ENCODE measurements around the gene PLEKHM3. TPM values are rescaled to one million over a fixed set of nuclear protein-coding genes. Genes with fewer than 3 reads are reported as not detected.

PLEKHM3 gene
- total and polyA plus RNA-seq, 2 of the 4 experiments (the other 2 are of a cell fraction): 2.4 to 11.3 TPM

DNA sequence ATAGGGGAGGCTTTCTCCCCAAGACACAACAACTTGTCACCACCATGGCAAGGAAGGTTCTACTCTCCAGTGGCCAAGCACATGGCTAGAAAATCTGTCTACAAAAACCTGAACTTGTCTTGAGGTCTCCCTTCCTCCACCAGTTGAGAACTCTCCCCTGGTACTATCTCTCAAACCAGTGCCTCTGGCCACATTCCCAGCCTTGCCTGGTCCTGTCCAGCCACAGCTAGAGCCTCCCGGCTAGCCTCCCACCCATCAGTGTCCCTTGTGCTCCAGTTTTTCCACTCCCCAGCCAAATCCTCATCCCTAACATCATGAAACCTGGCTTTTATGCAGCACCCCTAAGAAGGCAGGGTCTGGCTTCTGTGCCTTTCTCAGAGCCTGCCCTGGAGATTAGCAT is 234.4 kb downstream of the PLEKHM3 start:
- no peak overlapping the region for H2AFZ ChIP-seq (replicated peaks; ENCODE audit: low read length, poor library complexity)
- no peak overlapping the region for H3K4me2 ChIP-seq (ENCODE audit: low read depth, low read length)
- no peak for DNase-seq
- H4K20me1 ChIP-seq (ENCODE audit: insufficient read depth, low read length): no peaks in the 10 kb centered on the region
- ChIA-PET POLR2A (ENCODE audit: unreplicated experiment) (no interaction called here), CTCF (no interaction called here)
- 0 out of 2 replicates have a peak, but pooled peaks cover 5% of the 10 kb centered on the region for H3K9me1 ChIP-seq (ENCODE audit: insufficient read depth, low read length)
- H3K14ac ChIP-seq (replicated peaks; ENCODE audit: low read depth, low read length): no peak overlapping the region
- no peak overlapping the region for H2AK9ac ChIP-seq (replicated peaks; ENCODE audit: low read depth, low read length, poor library complexity)
- no CpG with 5 or more reads among the region's 1 CpG for WGBS, 2 experiments (ENCODE audit: extremely low coverage in 2 of 2, insufficient read length in 1 of 2)
- H2BK120ac ChIP-seq (ENCODE audit: low read depth, low read length): no peak overlapping the region
- H3K18ac ChIP-seq (ENCODE audit: low read depth, low read length): no peak overlapping the region
- H2BK15ac ChIP-seq (ENCODE audit: low read depth, low read length): no peak overlapping the region
- in situ Hi-C loops (cut with MboI; ENCODE audit: low sequenced_read_pairs): no loop called here
- no peak overlapping the region for H2BK5ac ChIP-seq (ENCODE audit: low read depth, low read length, poor library complexity, severe bottlenecking)
- no peak overlapping the region for H3K23ac ChIP-seq (ENCODE audit: low read depth, low read length)
- H3K79me1 ChIP-seq (ENCODE audit: low read depth in 1 of 2, low read length in 2 of 2): no peaks in the 10 kb centered on the region
- no peak overlapping the region for H4K91ac ChIP-seq (ENCODE audit: insufficient read depth, low read depth, low read length)
- no TSS peak for BruUV-seq (replicated peaks)
- H4K5ac ChIP-seq (ENCODE audit: low read depth, low read length): no peak overlapping the region
- dilution Hi-C loops (cut with HindIII; ENCODE audit: low sequenced_read_pairs, unreplicated experiment): no loop called here
- no peaks in the 10 kb centered on the region for H3K36me3 ChIP-seq (ENCODE audit: control insufficient read depth, insufficient read depth, low read length)
- H3K27me3 ChIP-seq (ENCODE audit: control insufficient read depth, insufficient read depth, low read length): no peaks in the 10 kb centered on the region; the same call in 1 of the 2 replicates
- intact Hi-C loops (cut with micrococcal nuclease): no loop called here
- H3K27ac ChIP-seq (ENCODE audit: insufficient read depth, low read length): no peak overlapping the region
- no peak overlapping the region for H3K56ac ChIP-seq (ENCODE audit: extremely low read depth, insufficient read depth, low read length)
- no peak overlapping the region for H3K9ac ChIP-seq (ENCODE audit: low read depth, low read length)
- H2BK20ac ChIP-seq (ENCODE audit: low read depth, low read length): no peak overlapping the region
- TF ChIP-seq ELK1 (IDR thresholded peaks at IDR 0.05; ENCODE audit: borderline replicate concordance, low read depth, low read length) (no peak), NFE2L2 (IDR thresholded peaks at IDR 0.05; ENCODE audit: low read depth, low read length) (no peak)
- TF ChIP-seq, protein P1, sequence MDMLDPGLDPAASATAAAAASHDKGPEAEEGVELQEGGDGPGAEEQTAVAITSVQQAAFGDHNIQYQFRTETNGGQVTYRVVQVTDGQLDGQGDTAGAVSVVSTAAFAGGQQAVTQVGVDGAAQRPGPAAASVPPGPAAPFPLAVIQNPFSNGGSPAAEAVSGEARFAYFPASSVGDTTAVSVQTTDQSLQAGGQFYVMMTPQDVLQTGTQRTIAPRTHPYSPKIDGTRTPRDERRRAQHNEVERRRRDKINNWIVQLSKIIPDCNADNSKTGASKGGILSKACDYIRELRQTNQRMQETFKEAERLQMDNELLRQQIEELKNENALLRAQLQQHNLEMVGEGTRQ (IDR thresholded peaks at IDR 0.05; ENCODE audit: low read depth, low read length): no peak
- H4K8ac ChIP-seq (ENCODE audit: low read depth in 2 of 2, low read length in 2 of 2): no peak overlapping the region
- H3K4me1 ChIP-seq (ENCODE audit: control insufficient read depth, insufficient read depth, low read length): peaks cover 4% of the 10 kb centered on the region
- ATAC-seq (ENCODE audit: low read depth): no peak
- no peak overlapping the region for H2AK5ac ChIP-seq (ENCODE audit: low read depth, low read length)
- no peak overlapping the region for H3K4me3 ChIP-seq (ENCODE audit: insufficient read depth, low read depth, low read length)
- no peaks in the 10 kb centered on the region for H3K9me3 ChIP-seq (ENCODE audit: control insufficient read depth, insufficient read depth, low read length)
- no peak overlapping the region for H3K4ac ChIP-seq (ENCODE audit: low read depth, low read length)

Measured in IMR-90 (cell line).